Right cardiac atrium (tissue), 5 donors: Measurements from ENCODE around the gene EBF4. TPM values are rescaled to one million over a fixed set of nuclear protein-coding genes. Genes with fewer than 3 reads are reported as not detected.

Source experiments
- ATAC-seq, 2 donors: fragments of 200-7000 bp; cut with Tn5 transposase; one replicate each; pipeline versions ENCODE4 v1.8.0 to v1.9.1; 2020; ENCODE audit warnings: moderate library complexity in 2 of 2, mild to moderate bottlenecking in 1 of 2
- DNase-seq, 3 donors: peaks; one replicate each; pipeline ENCODE4 v3.0.0-alpha.2; 2020
- H3K27ac ChIP-seq: one replicate; pipeline ENCODE4 v1.5.1; 2013; ENCODE audit warnings: mild to moderate bottlenecking, low read length, control low read depth, moderate library complexity
- H3K27me3 ChIP-seq: one replicate; pipeline ENCODE4 v1.6.1; 2013; ENCODE audit not compliant: control insufficient read depth, insufficient read depth
- H3K4me1 ChIP-seq: one replicate; pipeline ENCODE4 v1.6.1; 2013; ENCODE audit warnings: low read length; ENCODE audit not compliant: control insufficient read depth, insufficient read depth
- H3K4me3 ChIP-seq: one replicate; pipeline ENCODE4 v1.5.1; 2013; ENCODE audit warnings: low read length, control low read depth
- H3K9me3 ChIP-seq: one replicate; pipeline ENCODE4 v1.6.1; 2013; ENCODE audit warnings: low read length; ENCODE audit not compliant: control insufficient read depth
- WGBS: extraction: QIAGEN DNeasy Blood & Tissue Kit; methylation state at CpG from one replicate; pipeline ENCODE4 v1.1.7; 2013; 5-methylcytosine and 5-hydroxymethylcytosine counted together
- intact Hi-C, 4 donors: fragments of 100-400 bp; cut with DNase I; formaldehyde crosslinking; loops; one replicate each; pipeline versions ENCODE4 v1.11.0 to v1.14.0; 2022 to 2023
- polyA plus RNA-seq: library from polyadenylated mRNA; stranded (reverse); fragments of 200-250 nt; gene quantifications from one replicate; pipeline ENCODE4 v1.2.3, GENCODE V29; 2013
- total RNA-seq, 4 donors: library from RNA; stranded (reverse); fragmentation: NEBNext Ultra II Directional; extraction: Animal tissue kit (Norgen Biotek cat#: 25700); gene quantifications; one replicate each; pipeline ENCODE4 v1.2.1, GENCODE V29; 2021
- donor health status: healthy with polysubstance abuse.
- donor health status: DM: no; HTN: yes; CAD: no.
- donor health status: DM: no; HTN: no; CAD: no.
- donor health status: DM: no; HTN: yes; CAD: no; lungs with severe emphysema.
- donor health status: DM: yes; HTN: yes; CAD: no.

The EBF4 gene
- total and polyA plus RNA-seq, 5 donors, result 4.8 to 13.5 (median 10.0) TPM

GRCh38 chr20:2752567-2753460 is 60.2 kb downstream of the EBF4 start:
- peak overlapping the region; percentile 22 for H3K4me3 ChIP-seq
- no peaks in the 10 kb centered on the region for H3K4me1 ChIP-seq
- intact Hi-C loops, result loop anchor here in 1 of 4 donors (10.0 kb wide), 1 partner anchor 102 kb away; no protein-coding TSS in a partner anchor
- ATAC-seq, result no peak
- H3K9me3 ChIP-seq, result no peaks in the 10 kb centered on the region
- H3K27me3 ChIP-seq, result no peaks in the 10 kb centered on the region
- WGBS, result 7% methylated on average over 47 of the region's 47 CpGs
- peak; percentile 44 to 72 (median 72) for DNase-seq
- H3K27ac ChIP-seq, result no peak overlapping the region

GRCh38 chr20:2753461-2754040 is 61.0 kb downstream of the EBF4 start:
- 85% methylated on average over 6 of the region's 6 CpGs for WGBS

GRCh38 chr20:2754424-2754823 is 61.8 kb downstream of the EBF4 start:
- intact Hi-C loops, result loop anchor here in 1 of 4 donors (10.0 kb wide), 1 partner anchor 100 kb away; no protein-coding TSS in a partner anchor
- Histone ChIP-seq H3K27ac (no peak overlapping the region), H3K9me3 (no peaks in the 10 kb centered on the region), H3K4me1 (no peaks in the 10 kb centered on the region), H3K4me3 (no peak overlapping the region), H3K27me3 (no peaks in the 10 kb centered on the region)
- no peak for DNase-seq
- 83% methylated on average over 2 of the region's 2 CpGs for WGBS
- no peak for ATAC-seq

More at GRCh38 chr20:2753461-2754040, 61.0 kb downstream of the EBF4 start:
- intact Hi-C loops, result loop anchor here in 1 of 4 donors (10.0 kb wide), 1 partner anchor 101 kb away; no protein-coding TSS in a partner anchor
- H3K4me1 ChIP-seq, result no peaks in the 10 kb centered on the region
- ATAC-seq (no peak), DNase-seq (no peak)
- no peak overlapping the region for H3K27ac ChIP-seq
- H3K4me3 ChIP-seq, result no peak overlapping the region
- H3K27me3 ChIP-seq, result no peaks in the 10 kb centered on the region
- no peaks in the 10 kb centered on the region for H3K9me3 ChIP-seq

- H3K4me1 ChIP-seq, result no peaks in the 10 kb centered on the region
- H3K27me3 ChIP-seq, result no peaks in the 10 kb centered on the region
- intact Hi-C loops, result loop anchor here in 1 of 4 donors (10.0 kb wide), 1 partner anchor 99 kb away; no protein-coding TSS in a partner anchor
Observed at GRCh38 chr20:2755451-2756055, 63.0 kb downstream of the EBF4 start.

GRCh38 chr20:2756056-2756611 is 63.6 kb downstream of the EBF4 start:
- intact Hi-C loops, result loop anchor here in 1 of 4 donors (10.0 kb wide), 1 partner anchor 99 kb away; no protein-coding TSS in a partner anchor
- WGBS, result 48% methylated on average over 5 of the region's 5 CpGs

More at GRCh38 chr20:2755451-2756055, 63.0 kb downstream of the EBF4 start:
- peak in 1 of 3 donors; percentile 47 for DNase-seq
- no peak overlapping the region for H3K4me3 ChIP-seq
- 54% methylated on average over 18 of the region's 18 CpGs for WGBS
- no peaks in the 10 kb centered on the region for H3K9me3 ChIP-seq
- no peak for ATAC-seq
- H3K27ac ChIP-seq, result no peak overlapping the region

GRCh38 chr20:2757001-2757400 is 64.4 kb downstream of the EBF4 start:
- Histone ChIP-seq H3K4me1 (no peaks in the 10 kb centered on the region), H3K4me3 (no peak overlapping the region), H3K27me3 (no peaks in the 10 kb centered on the region), H3K9me3 (no peaks in the 10 kb centered on the region), H3K27ac (no peak overlapping the region)
- 94% methylated on average over 5 of the region's 5 CpGs for WGBS
- no peak for DNase-seq
- ATAC-seq, result no peak
- intact Hi-C loops, result loop anchor here in 1 of 4 donors (10.0 kb wide), 1 partner anchor 98 kb away; no protein-coding TSS in a partner anchor

More at GRCh38 chr20:2756056-2756611, 63.6 kb downstream of the EBF4 start:
- Histone ChIP-seq H3K27ac (no peak overlapping the region), H3K4me1 (no peaks in the 10 kb centered on the region), H3K9me3 (no peaks in the 10 kb centered on the region), H3K27me3 (no peaks in the 10 kb centered on the region), H3K4me3 (no peak overlapping the region)
- no peak for DNase-seq
- ATAC-seq, result peak in 1 of 2 donors; percentile 28

- Histone ChIP-seq H3K4me3 (no peak overlapping the region), H3K27ac (no peak overlapping the region), H3K27me3 (no peaks in the 10 kb centered on the region), H3K4me1 (no peaks in the 10 kb centered on the region), H3K9me3 (no peaks in the 10 kb centered on the region)
- intact Hi-C loops, result loop anchor here in 1 of 4 donors (10.0 kb wide), 1 partner anchor 97 kb away; no protein-coding TSS in a partner anchor
- DNase-seq, result no peak
- 52% methylated on average over 5 of the region's 5 CpGs for WGBS
- ATAC-seq, result no peak
Observed at GRCh38 chr20:2757969-2758368, 65.4 kb downstream of the EBF4 start.

GRCh38 chr20:2759143-2759542 is 66.6 kb downstream of the EBF4 start:
- DNase-seq (peak in 1 of 3 donors; percentile 53), ATAC-seq (no peak)
- Histone ChIP-seq H3K4me1 (no peaks in the 10 kb centered on the region), H3K27ac (no peak overlapping the region), H3K27me3 (no peaks in the 10 kb centered on the region), H3K9me3 (no peaks in the 10 kb centered on the region), H3K4me3 (no peak overlapping the region)
- intact Hi-C loops, result loop anchor here in 1 of 4 donors (10.0 kb wide), 1 partner anchor 96 kb away; no protein-coding TSS in a partner anchor
- WGBS, result 84% methylated on average over 10 of the region's 10 CpGs

- ATAC-seq, result no peak
- no peak overlapping the region for H3K4me3 ChIP-seq
- intact Hi-C loops, result loop anchor here in 1 of 4 donors (10.0 kb wide), 1 partner anchor 95 kb away; no protein-coding TSS in a partner anchor
- H3K27me3 ChIP-seq, result no peaks in the 10 kb centered on the region
- H3K9me3 ChIP-seq, result no peaks in the 10 kb centered on the region
- no peak overlapping the region for H3K27ac ChIP-seq
- DNase-seq, result no peak
- 64% methylated on average over 19 of the region's 19 CpGs for WGBS
- H3K4me1 ChIP-seq, result no peaks in the 10 kb centered on the region
Observed at GRCh38 chr20:2759603-2760296, 67.2 kb downstream of the EBF4 start.
